ENCODE measurements around the gene BDP1. TPM values are rescaled to one million over a fixed set of nuclear protein-coding genes. Genes with fewer than 3 reads are reported as not detected.
"Not testable (repeated sequence)": the region's sequence is repeated elsewhere in the genome, so short reads cannot be mapped to it uniquely, and the experiment has no call there.

The BDP1 gene
- total RNA-seq, 6 donors from 2014 or later: 22.2 to 75.4 (median 31.1) TPM

DNA sequence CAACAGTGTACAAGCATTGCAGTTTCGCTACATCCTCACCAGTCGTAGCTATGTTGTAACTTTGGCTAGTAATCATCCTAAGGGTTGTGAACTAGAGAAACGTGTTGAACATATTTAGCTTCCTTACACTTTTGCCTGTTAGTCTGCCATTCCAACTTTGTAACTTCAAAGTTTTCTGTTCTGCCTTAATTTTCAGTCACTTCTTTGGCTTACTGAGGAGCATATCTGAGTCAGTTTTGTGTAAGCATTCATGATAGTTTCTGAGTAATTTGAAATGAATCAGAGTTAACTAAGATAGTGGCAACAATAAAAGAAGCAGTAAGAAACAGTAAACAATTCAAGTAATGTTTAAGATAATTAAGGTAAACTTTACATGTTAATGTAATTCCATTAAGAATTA, 72.8 kb downstream of the BDP1 start:
- DNase-seq (no peak), ATAC-seq (ENCODE audit: low FRiP score in 2 of 2) (no peak)

DNA sequence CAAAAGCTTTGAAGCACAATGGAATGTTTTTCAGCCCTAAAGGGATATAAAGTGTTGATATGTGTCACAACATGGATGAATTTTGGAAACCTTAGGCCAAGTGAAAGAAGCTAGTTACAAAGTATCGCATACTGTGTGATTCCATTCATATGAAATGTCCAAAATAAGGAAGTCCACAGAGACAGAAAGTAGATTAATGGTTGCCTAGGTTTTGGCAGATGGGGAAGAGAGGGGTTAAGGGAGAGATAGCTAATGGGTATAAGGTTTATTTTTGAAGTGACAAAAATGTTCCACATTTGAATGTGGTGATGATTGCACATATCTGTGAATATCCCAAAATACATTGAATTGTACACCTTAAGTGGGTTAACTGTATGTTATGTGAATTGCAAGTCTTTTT, 74.2 kb downstream of the BDP1 start:
- no peak overlapping the region for H3K27ac ChIP-seq
- H3K4me1 ChIP-seq: no peaks in the 10 kb centered on the region
- H3K9me3 ChIP-seq: no peaks in the 10 kb centered on the region
- no peak for ATAC-seq (ENCODE audit: low FRiP score in 2 of 2)
- TF ChIP-seq POLR2A (IDR thresholded peaks at IDR 0.05) (no peak), POLR2AphosphoS5 (IDR thresholded peaks at IDR 0.05) (no peak), EP300 (IDR thresholded peaks at IDR 0.05) (no peak), CTCF (IDR thresholded peaks at IDR 0.05) (no peak)
- peaks cover 2 to 39% (median 10%) of the 10 kb centered on the region in 4 donors for H3K36me3 ChIP-seq
- no peak for DNase-seq
- 89% methylated on average over 1 of the region's 1 CpG for WGBS, 2 donors
- H3K27me3 ChIP-seq: no peaks in the 10 kb centered on the region
- no peak overlapping the region for H3K4me3 ChIP-seq

More for the DNA sequence above, 72.8 kb downstream of the BDP1 start:
- Histone ChIP-seq H3K27ac (no peak overlapping the region), H3K36me3 (peaks cover 4 to 42% (median 17%) of the 10 kb centered on the region in 4 donors), H3K27me3 (no peaks in the 10 kb centered on the region), H3K4me3 (no peak overlapping the region), H3K9me3 (no peaks in the 10 kb centered on the region), H3K4me1 (no peaks in the 10 kb centered on the region)
- 82 to 84% methylated on average over 3 of the region's 3 CpGs for WGBS, 2 donors
- TF ChIP-seq EP300 (IDR thresholded peaks at IDR 0.05) (no peak), CTCF (IDR thresholded peaks at IDR 0.05) (no peak), POLR2A (IDR thresholded peaks at IDR 0.05) (no peak), POLR2AphosphoS5 (IDR thresholded peaks at IDR 0.05) (no peak)

GRCh38 chr5:71533142-71533541, 77.7 kb downstream of the BDP1 start:
- TF ChIP-seq EP300 (IDR thresholded peaks at IDR 0.05): no peak
- H3K9me3 ChIP-seq: no peaks in the 10 kb centered on the region
- H3K27me3 ChIP-seq: no peaks in the 10 kb centered on the region
- WGBS, 2 donors: 65 to 70% methylated on average over 3 of the region's 3 CpGs
- peak overlapping the region in 3 of 4 donors; percentile 1 to 46 (median 13) for H3K27ac ChIP-seq
- peaks cover 4 to 52% (median 8%) of the 10 kb centered on the region in 4 donors for H3K36me3 ChIP-seq
- ATAC-seq (ENCODE audit: low FRiP score in 2 of 2) (peak in 1 of 2 donors; percentile 49), DNase-seq (no peak)
- H3K4me1 ChIP-seq: no peaks in the 10 kb centered on the region
- H3K4me3 ChIP-seq: no peak overlapping the region

DNA sequence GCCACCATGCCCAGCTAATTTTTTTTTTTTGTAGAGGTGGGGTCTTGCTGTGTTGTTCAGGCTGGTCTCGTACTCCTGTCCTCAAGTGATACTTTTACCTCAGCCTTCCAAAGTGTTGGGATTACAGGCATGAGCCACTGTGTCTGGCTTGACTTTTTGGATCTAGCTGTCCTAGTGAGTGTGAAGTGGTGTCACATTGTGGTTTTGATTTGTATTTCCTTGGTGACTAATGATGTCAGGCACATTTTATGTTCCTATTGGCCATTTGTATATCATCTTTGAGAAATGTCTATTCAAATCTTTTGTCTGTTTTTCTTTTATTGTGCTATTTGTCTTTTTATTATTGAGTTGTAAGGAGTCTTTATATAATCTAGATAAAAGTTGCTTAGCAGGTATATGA, 78.2 kb downstream of the BDP1 start:
- no peak for DNase-seq

GRCh38 chr5:71537687-71538086, 82.2 kb downstream of the BDP1 start:
- Histone ChIP-seq H3K4me3 (no peak overlapping the region), H3K9me3 (no peaks in the 10 kb centered on the region), H3K27ac (no peak overlapping the region), H3K36me3 (peaks cover 18 to 85% (median 21%) of the 10 kb centered on the region in 4 donors), H3K4me1 (no peaks in the 10 kb centered on the region), H3K27me3 (no peaks in the 10 kb centered on the region)
- DNase-seq (no peak), ATAC-seq (ENCODE audit: low FRiP score in 2 of 2) (no peak)
- 79% methylated on average over 3 of the region's 3 CpGs for WGBS, 2 donors
- TF ChIP-seq POLR2AphosphoS5 (IDR thresholded peaks at IDR 0.05) (no peak), CTCF (IDR thresholded peaks at IDR 0.05) (no peak), EP300 (IDR thresholded peaks at IDR 0.05) (no peak), POLR2A (IDR thresholded peaks at IDR 0.05) (no peak)

More for the DNA sequence above, 78.2 kb downstream of the BDP1 start:
- peak in 1 of 2 donors; percentile 73 for ATAC-seq (ENCODE audit: low FRiP score in 2 of 2)
- no peaks in the 10 kb centered on the region for H3K27me3 ChIP-seq
- H3K9me3 ChIP-seq: no peaks in the 10 kb centered on the region
- no peaks in the 10 kb centered on the region for H3K4me1 ChIP-seq
- WGBS, 2 donors: 89 to 100% methylated on average over 1 of the region's 1 CpG
- H3K36me3 ChIP-seq: peaks cover 4 to 53% (median 8%) of the 10 kb centered on the region in 4 donors
- H3K27ac ChIP-seq: peak overlapping the region in 3 of 4 donors; percentile 1 to 46 (median 13)
- TF ChIP-seq POLR2A (IDR thresholded peaks at IDR 0.05) (no peak), EP300 (IDR thresholded peaks at IDR 0.05) (no peak), CTCF (IDR thresholded peaks at IDR 0.05) (no peak), POLR2AphosphoS5 (IDR thresholded peaks at IDR 0.05) (no peak)
- no peak overlapping the region for H3K4me3 ChIP-seq

- ATAC-seq (ENCODE audit: low FRiP score in 2 of 2); H3K27ac ChIP-seq; H3K9me3 ChIP-seq; H3K27me3 ChIP-seq; H3K4me3 ChIP-seq; H3K4me1 ChIP-seq; DNase-seq: not testable (repeated sequence)
- H3K36me3 ChIP-seq: peaks cover 21 to 84% (median 59%) of the 10 kb centered on the region in 4 donors
- WGBS, 2 donors: 98 to 100% methylated on average over 7 of the region's 7 CpGs
These were observed 95.4 kb downstream of the BDP1 start for GRCh38 chr5:71550885-71551284.

- H3K9me3 ChIP-seq; H3K4me1 ChIP-seq; ATAC-seq (ENCODE audit: low FRiP score in 2 of 2); H3K27me3 ChIP-seq; H3K4me3 ChIP-seq; H3K27ac ChIP-seq: not testable (repeated sequence)
- peaks cover 18 to 81% (median 58%) of the 10 kb centered on the region in 4 donors for H3K36me3 ChIP-seq
- DNase-seq: peak in 1 of 2 donors; percentile 60
- WGBS, 2 donors: 97 to 99% methylated on average over 8 to 19 of the region's 27 CpGs
These were observed 96.1 kb downstream of the BDP1 start for GRCh38 chr5:71551582-71551981.

GRCh38 chr5:71552026-71552749, 96.7 kb downstream of the BDP1 start:
- WGBS, 2 donors: 96 to 100% methylated on average over 5 to 34 of the region's 53 CpGs
- peaks cover 18 to 81% (median 56%) of the 10 kb centered on the region in 4 donors for H3K36me3 ChIP-seq
- not testable (repeated sequence) for H3K9me3 ChIP-seq; H3K27ac ChIP-seq; ATAC-seq (ENCODE audit: low FRiP score in 2 of 2); H3K4me3 ChIP-seq; H3K4me1 ChIP-seq; H3K27me3 ChIP-seq
- DNase-seq: peak in 1 of 2 donors; percentile 76

Data from upper lobe of left lung (tissue), 6 donors.